ENCODE measurements around the gene PRSS8.
A peak's percentile ranks its signal among the peaks of the same experiment; 100 is the strongest.
"Not testable (repeated sequence)": the region's sequence is repeated elsewhere in the genome, so short reads cannot be mapped to it uniquely, and the experiment has no call there.

The PRSS8 gene

GRCh38 chr16:31127182-31127581 is 8.3 kb downstream of the PRSS8 start:
- no peak for DNase-seq

DNA sequence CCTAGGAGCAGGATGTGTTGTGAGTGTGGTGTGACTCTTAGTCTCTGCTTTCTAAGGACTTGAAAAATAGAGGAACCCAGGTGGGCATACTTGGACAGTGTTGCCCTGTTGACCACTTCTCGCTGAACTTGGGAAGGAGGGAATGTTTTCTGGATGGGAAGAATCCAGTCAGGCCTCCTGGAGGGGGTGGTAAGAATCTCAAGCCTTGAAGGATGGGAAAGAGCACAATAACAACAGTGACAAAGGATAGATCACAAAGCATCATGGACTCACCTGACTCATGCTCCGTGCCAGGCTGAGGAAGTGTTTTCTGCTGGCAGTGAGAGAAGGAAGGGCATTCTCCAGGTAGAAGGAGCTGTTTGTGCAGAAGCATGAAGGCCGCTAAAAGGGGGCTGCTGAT is 9.7 kb downstream of the PRSS8 start:
- DNase-seq, result no peak

GRCh38 chr16:31120129-31120528 is 15.4 kb downstream of the PRSS8 start:
- DNase-seq, result no peak

GRCh38 chr16:31118223-31119155 is 17.0 kb downstream of the PRSS8 start:
- DNase-seq, result no peak

- peak; percentile 95 for DNase-seq
These were observed 17.9 kb downstream of the PRSS8 start, which contains the start of gene KAT8 for GRCh38 chr16:31117384-31118222. KAT8 (plus strand) TSS chr16:31117664; CDS start chr16:31117682, 18 bp downstream.

- no peak for DNase-seq
These were observed 21.1 kb downstream of the PRSS8 start for GRCh38 chr16:31114468-31114867.

GRCh38 chr16:31113121-31114120 is 22.1 kb downstream of the PRSS8 start:
- DNase-seq, result no peak

DNA sequence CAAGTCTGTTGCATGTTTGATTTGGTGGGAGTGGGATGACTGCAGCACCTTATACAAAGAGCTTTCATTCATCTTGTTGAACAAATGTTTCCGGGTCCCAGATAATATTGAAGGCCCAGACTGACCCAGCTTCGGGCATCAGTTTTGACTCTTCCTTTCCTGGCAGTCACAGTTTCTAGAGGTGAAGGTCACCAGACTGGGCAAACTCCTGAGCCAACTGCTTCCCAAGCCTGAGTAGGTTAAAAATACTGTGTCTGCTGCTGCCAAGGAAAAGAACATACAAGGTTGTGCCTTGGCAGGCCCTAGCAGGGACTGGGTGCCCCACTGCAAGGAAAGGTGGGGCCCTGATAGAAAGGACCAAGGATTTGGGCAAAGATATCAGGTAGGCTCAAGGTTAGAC is 22.8 kb downstream of the PRSS8 start:
- DNase-seq, result no peak

DNA sequence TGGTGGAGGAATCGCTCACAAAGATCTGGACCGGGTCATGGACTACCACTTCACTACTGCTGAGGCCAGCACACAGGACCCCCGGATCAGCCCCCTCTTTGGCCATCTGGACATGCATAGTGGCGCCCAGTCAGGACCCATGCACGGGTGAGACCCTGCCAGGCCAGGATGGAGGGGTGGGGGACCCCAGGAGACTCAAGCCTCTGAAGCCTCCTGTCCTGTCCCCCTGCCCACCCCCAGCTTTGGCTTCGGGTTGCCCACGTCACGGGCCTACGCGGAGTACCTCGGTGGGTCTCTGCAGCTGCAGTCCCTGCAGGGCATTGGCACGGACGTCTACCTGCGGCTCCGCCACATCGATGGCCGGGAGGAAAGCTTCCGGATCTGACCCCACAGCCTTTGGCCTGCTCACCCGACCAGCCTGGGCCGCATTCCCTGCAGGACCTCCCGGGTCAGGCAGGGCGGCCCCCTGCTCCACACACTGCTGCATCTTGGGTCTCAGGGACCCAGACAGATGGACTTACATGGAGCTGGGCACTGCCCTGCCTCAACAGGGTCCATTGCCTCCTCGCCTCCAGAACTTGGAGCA is 23.6 kb downstream of the PRSS8 start:
- DNase-seq, result no peak

DNA sequence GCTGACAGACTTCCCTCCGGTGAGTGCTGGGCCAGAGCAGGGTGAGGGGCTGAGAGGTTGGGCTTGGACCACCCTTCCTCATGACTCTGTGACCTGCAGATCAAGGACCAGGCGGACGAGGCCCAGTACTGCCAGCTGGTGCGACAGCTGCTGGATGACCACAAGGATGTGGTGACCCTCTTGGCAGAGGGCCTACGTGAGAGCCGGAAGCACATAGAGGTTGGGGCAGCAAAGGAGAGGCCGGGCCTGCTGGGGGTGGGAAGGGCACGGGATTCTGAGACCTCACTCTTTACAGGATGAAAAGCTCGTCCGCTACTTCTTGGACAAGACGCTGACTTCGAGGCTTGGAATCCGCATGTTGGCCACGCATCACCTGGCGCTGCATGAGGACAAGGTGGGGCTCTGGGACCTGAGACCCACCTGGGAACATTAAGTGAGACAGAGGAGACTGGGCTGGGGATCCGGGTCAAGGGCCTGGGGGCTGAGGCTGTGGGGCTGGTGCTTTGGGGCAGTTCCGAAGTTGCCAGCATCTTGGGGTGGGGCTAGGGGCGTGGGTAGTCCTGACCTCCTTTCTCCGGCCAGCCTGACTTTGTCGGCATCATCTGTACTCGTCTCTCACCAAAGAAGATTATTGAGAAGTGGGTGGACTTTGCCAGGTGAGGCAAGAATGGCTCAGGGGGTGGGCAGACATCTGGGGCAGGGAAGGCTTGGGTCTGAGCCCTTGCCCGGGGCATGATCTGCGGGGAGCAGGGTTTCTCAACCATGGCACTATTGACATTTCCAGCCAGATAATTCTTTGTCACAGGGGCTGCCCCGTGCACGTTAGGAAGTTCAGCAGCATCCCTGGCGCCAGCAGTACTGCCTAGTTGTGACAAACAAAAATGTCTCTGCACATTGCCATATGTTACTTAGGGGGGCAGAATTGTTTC is 25.2 kb downstream of the PRSS8 start:
- no peak for DNase-seq

GRCh38 chr16:31109622-31110021 is 25.9 kb downstream of the PRSS8 start:
- no peak for DNase-seq

DNA sequence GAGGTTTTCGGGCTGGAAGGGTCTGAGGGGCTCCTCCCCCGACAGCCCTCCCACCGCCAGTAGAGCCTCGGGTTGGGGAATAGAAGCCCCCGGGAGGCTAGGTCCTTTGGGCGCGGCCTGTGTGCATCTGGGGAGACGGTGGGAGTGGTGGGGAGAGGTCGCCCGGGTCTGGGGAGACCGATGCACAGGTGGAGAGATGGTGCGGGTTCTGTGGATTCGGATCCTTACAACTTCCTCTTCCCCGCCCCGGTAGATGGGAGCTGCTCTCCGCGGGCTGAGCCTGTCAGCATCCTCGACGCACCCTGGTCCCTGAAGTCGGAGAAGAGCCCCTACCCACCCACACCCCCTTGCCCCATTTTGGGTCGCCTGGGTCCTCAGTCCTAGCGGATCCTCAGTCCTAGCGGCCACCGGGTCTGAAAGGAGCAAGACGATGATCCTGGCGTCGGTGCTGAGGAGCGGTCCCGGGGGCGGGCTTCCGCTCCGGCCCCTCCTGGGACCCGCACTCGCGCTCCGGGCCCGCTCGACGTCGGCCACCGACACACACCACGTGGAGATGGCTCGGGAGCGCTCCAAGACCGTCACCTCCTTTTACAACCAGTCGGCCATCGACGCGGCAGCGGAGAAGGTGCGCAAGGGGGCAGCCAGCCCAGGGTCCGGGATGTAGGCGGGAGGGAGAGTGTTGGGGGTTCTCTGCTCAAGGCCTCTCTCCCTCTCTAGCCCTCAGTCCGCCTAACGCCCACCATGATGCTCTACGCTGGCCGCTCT is 26.6 kb downstream of the PRSS8 start:
- no peak for DNase-seq

DNA sequence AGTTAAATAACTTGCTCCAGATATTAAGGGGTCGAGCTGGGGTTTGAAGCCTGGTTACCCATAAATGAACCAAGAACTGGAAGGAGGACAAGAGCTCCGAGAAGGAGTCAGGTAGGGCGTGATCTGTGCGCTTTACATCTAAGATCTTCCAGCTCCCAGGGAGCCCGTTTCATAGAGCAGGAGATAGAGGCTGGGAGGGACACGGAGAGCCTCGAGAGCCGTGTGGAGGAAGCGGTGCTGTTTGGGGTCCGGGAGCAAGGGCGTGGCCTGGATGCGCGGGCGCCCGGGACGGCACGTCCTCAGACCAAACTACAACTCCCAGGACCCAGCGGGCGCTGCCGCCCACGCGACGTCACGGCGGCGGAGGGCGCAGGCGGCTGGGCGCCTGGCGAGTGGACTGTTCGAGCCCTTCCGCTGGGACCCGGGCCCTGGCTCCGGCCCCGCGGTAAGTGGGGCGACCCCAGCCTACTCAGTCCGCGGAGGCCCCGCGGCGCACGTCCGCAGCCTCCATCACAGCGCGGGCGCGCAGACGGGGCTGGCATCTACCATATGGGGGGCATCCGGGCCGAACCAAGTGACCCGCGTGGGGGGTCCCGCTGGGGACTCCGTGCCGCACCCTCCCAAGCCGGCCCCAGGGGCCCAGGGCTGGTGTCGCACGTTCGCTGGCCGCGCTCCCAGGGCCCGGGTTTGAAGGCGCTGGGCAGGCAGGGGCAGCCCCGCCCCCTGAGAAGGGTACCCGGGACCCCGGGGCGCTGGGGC is 27.3 kb downstream of the PRSS8 start, which contains the start of gene BCKDK:
Gene BCKDK, plus strand, starts transcription at position 352 of the 759 bp plus-strand sequence. CDS start 838 bp downstream, outside the sequence.
- DNase-seq, result no peak

DNA sequence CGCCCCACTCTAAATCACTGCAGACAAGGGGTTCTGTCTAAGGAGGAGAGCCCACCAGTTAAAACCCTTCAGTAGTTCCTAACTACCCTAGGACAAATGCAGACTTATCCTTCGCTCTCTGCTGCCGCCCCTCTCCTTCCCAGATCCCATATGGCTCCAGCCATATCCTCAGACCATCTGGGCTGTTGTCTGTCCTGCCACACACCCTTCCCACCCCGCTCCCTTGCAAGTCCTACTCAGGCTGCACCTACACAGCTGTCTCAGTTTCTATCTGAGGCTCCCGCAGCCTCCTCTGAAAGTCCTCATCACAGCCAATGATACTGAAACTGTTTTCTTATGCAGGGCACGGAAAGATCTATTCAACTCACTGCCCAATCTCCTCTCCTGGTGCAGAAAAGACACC is 28.1 kb downstream of the PRSS8 start:
- DNase-seq, result no peak

GRCh38 chr16:31106509-31107464 is 28.7 kb downstream of the PRSS8 start:
- no peak for DNase-seq

- no peak for DNase-seq
These were observed 29.8 kb downstream of the PRSS8 start for GRCh38 chr16:31105677-31106213.

DNA sequence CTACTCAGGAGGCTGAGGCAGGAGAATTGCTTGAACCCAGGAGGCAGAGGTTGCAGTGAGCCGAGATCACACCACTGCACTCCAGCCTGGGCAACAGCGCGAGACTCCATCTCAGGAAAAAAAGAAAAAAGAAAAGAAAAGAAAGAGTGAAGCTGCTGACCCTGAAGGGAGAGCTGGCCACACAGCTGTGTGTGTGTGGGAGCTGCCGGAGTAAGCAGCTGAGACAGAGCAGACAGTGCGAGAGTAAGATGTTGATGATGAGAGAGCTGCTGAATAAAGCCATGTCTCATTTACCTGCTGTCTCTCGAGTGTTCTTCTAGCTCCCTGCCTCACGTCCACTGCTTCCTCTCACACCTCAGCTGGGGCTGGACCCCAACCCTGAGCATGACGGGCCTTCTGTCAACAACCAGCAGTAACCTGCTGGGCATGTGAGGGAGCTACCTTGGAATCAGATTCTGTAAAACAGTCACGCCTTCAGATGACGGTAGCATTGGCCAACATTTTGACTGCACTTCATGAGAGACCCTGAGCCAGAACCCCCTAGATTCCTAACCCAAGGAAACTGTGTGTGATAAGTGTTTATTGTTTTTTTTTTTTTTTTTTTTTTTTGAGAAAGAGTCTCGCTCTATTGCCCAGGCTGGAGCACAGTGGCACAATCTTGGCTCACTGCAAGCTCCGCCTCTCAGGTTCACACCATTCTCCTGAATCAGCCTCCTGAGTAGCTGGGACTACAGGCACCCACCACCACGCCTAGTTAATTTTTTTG is 34.5 kb downstream of the PRSS8 start:
- not testable (repeated sequence) for DNase-seq
